MCF 10A (cell line): ENCODE data around the gene GZMM. TPM values are rescaled to one million over a fixed set of nuclear protein-coding genes. Genes with fewer than 3 reads are reported as not detected.

Source experiments
- BruUV-seq: library from RNA; stranded (reverse); fragments of 400-500 nt; replicated peaks from 2 replicates; lab custom pipeline; 2021; lab: Mats Ljungman, UMichigan
- CTCF ChIA-PET: fragments of 300-600 bp; sonication (Branson Sonifier 250); formaldehyde crosslinking; extraction: SDS; loops from one replicate; lab custom pipeline; 2021; ENCODE audit warnings: antibody characterized with exemption, inconsistent platforms; lab: Yijun Ruan, JAX
- POLR2A ChIA-PET: fragments of 300-600, 350-650 bp; sonication (Branson Sonifier 250); formaldehyde crosslinking; extraction: SDS; loops from one replicate; lab custom pipeline; 2020; ENCODE audit warnings: antibody characterized with exemption, inconsistent platforms; lab: Yijun Ruan, JAX
- DNase-seq: peaks from one replicate; pipeline ENCODE4 v3.0.0-alpha.2; 2018; ENCODE audit not compliant: unreplicated experiment
- H3K27ac Mint-ChIP-seq: one replicate; pipeline ENCODE4 v1.8.0; 2022; ENCODE audit warnings: mild to moderate bottlenecking, low read depth, mixed read lengths; ENCODE audit not compliant: unreplicated experiment
- H3K27me3 Mint-ChIP-seq: one replicate; pipeline ENCODE4 v1.8.0; 2022; ENCODE audit warnings: mixed read lengths; ENCODE audit not compliant: insufficient read depth, unreplicated experiment
- H3K36me3 Mint-ChIP-seq: one replicate; pipeline ENCODE4 v1.8.0; 2022; ENCODE audit warnings: mild to moderate bottlenecking, moderate library complexity, mixed read lengths; ENCODE audit not compliant: insufficient read depth, unreplicated experiment
- H3K4me1 Mint-ChIP-seq: one replicate; pipeline ENCODE4 v1.8.0; 2022; ENCODE audit warnings: mixed read lengths; ENCODE audit not compliant: insufficient read depth, unreplicated experiment
- H3K4me3 Mint-ChIP-seq: one replicate; pipeline ENCODE4 v1.8.0; 2022; ENCODE audit warnings: mild to moderate bottlenecking, moderate library complexity, mixed read lengths; ENCODE audit not compliant: unreplicated experiment
- H3K9me3 Mint-ChIP-seq: one replicate; pipeline ENCODE4 v1.8.0; 2022; ENCODE audit warnings: mixed read lengths; ENCODE audit not compliant: unreplicated experiment
- intact Hi-C: fragments of 100-400 bp; cut with micrococcal nuclease; formaldehyde crosslinking; loops from 2 replicates; pipeline ENCODE4 v1.14.1; 2022
- total RNA-seq: library from RNA; stranded (reverse); gene quantifications from 2 replicates; pipeline ENCODE4 v1.2.3, GENCODE V29; 2022
- TF ChIP-seq, protein P1 (sequence below): fragments of 200-600 bp; IDR thresholded peaks from one replicate; pipeline ENCODE4 v1.8.0; 2022; ENCODE audit warnings: antibody characterized with exemption, mild to moderate bottlenecking; ENCODE audit not compliant: unreplicated experiment

Gene GZMM
- total RNA-seq, 1 experiment from 2014 or later, result not detected

DNA sequence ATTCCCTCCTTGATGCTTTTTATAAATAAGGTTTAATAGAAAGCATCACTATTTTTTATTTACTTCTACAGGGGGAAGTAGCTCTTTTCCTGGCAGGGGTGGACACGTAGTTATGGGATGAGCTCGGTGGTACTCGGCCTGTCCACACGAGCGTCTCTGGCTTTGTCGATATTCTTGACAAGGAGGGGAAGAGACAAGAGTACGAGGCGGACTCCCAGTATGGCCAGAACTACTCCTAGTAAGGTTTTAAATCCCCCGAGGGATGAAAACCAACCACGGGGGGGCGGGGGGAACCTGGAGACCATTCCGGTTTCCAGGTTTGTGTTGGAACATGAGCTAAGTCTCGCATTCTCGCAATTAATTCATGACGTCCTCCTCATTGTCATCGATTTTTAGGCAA is 23.0 kb downstream of the GZMM start:
- H3K27me3 Mint-ChIP-seq, result no peaks in the 10 kb centered on the region
- H3K4me1 Mint-ChIP-seq, result peaks cover 6% of the 10 kb centered on the region
- no peak for DNase-seq
- H3K36me3 Mint-ChIP-seq, result no peaks in the 10 kb centered on the region
- H3K27ac Mint-ChIP-seq, result no peak overlapping the region
- TF ChIP-seq, protein P1, sequence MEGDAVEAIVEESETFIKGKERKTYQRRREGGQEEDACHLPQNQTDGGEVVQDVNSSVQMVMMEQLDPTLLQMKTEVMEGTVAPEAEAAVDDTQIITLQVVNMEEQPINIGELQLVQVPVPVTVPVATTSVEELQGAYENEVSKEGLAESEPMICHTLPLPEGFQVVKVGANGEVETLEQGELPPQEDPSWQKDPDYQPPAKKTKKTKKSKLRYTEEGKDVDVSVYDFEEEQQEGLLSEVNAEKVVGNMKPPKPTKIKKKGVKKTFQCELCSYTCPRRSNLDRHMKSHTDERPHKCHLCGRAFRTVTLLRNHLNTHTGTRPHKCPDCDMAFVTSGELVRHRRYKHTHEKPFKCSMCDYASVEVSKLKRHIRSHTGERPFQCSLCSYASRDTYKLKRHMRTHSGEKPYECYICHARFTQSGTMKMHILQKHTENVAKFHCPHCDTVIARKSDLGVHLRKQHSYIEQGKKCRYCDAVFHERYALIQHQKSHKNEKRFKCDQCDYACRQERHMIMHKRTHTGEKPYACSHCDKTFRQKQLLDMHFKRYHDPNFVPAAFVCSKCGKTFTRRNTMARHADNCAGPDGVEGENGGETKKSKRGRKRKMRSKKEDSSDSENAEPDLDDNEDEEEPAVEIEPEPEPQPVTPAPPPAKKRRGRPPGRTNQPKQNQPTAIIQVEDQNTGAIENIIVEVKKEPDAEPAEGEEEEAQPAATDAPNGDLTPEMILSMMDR, result no peak
- POLR2A ChIA-PET, result no interaction called here
- no peaks in the 10 kb centered on the region for H3K9me3 Mint-ChIP-seq
- BruUV-seq, result no TSS peak
- H3K4me3 Mint-ChIP-seq, result no peak overlapping the region
- CTCF ChIA-PET, result interaction anchor here (0.5 kb wide), 1 partner anchor 32 kb away, joined by 3 read pairs; no protein-coding TSS in a partner anchor
- intact Hi-C loops, result no loop called here

DNA sequence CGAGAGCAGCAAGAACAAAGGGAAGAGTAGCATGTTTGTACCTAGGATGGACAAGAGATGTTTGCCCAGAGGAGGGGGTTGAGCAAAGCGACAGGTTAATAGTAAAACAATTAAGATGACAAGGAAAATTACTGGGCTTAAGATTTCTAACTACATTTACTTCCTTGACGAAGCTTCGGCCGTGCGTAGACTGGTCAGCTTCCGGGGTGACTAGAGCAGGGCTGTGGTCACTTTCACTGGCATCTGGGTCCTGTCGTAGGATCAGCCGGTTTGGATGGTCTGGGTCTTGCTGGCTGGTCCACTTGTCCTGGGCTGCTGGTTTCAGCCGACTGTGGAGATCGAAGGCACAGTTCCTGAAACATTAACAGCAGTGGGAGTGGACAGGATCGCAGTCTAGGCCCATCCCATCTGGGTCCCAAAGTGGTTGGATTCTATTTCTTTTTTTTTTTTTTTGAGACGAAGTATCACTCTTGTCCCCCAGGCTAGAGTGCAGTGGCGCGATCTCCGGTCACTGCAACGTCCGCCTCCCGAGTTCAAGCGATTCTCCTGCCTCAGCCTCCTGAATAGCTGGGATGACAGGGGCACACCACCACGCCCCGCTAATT is 23.5 kb downstream of the GZMM start:
- CTCF ChIA-PET, result no interaction called here
- no peaks in the 10 kb centered on the region for H3K9me3 Mint-ChIP-seq
- POLR2A ChIA-PET, result no interaction called here
- H3K36me3 Mint-ChIP-seq, result no peaks in the 10 kb centered on the region
- H3K4me1 Mint-ChIP-seq, result peaks cover 6% of the 10 kb centered on the region
- H3K4me3 Mint-ChIP-seq, result no peak overlapping the region
- no peak overlapping the region for H3K27ac Mint-ChIP-seq
- intact Hi-C loops, result no loop called here
- no peak for DNase-seq
- TF ChIP-seq, protein P1, result no peak
- no TSS peak for BruUV-seq
- no peaks in the 10 kb centered on the region for H3K27me3 Mint-ChIP-seq

DNA sequence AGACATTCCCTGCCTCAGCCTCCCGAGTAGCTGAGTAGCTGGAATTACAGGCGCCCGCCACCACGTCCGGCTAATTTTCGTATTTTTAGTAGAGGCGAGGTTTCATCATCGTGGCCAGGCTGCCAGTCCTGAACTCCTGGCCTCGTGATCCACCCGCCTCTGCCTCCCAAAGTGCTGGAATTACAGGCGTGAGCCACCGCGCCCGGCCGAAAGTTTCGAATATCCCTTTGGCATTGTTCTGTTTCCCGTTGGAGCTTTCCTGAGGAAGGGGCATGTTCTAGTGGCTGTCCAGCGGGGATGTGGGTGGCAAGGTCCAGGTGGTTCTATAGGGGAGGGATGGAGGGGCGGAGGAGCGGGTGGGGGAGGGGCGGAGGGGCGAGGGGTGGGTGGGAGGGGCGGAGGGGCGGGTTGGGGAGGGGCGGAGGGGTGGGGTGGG is 26.4 kb downstream of the GZMM start:
- CTCF ChIA-PET, result interaction anchor here (0.6 to 1.3 kb wide), 2 partner anchors 9 to 945 kb away, joined by 3 to 5 read pairs; no protein-coding TSS in a partner anchor
- Mint-ChIP-seq H3K4me3 (no peak overlapping the region), H3K4me1 (peaks cover 14% of the 10 kb centered on the region), H3K9me3 (no peaks in the 10 kb centered on the region), H3K27ac (no peak overlapping the region), H3K27me3 (no peaks in the 10 kb centered on the region), H3K36me3 (no peaks in the 10 kb centered on the region)
- DNase-seq, result no peak
- intact Hi-C loops, result no loop called here
- TF ChIP-seq, protein P1, result no peak
- no TSS peak for BruUV-seq
- POLR2A ChIA-PET, result interaction anchor here (0.5 to 1.0 kb wide), 4 partner anchors 15 to 336 kb away, joined by 3 to 5 read pairs (median 4); no protein-coding TSS in a partner anchor

DNA sequence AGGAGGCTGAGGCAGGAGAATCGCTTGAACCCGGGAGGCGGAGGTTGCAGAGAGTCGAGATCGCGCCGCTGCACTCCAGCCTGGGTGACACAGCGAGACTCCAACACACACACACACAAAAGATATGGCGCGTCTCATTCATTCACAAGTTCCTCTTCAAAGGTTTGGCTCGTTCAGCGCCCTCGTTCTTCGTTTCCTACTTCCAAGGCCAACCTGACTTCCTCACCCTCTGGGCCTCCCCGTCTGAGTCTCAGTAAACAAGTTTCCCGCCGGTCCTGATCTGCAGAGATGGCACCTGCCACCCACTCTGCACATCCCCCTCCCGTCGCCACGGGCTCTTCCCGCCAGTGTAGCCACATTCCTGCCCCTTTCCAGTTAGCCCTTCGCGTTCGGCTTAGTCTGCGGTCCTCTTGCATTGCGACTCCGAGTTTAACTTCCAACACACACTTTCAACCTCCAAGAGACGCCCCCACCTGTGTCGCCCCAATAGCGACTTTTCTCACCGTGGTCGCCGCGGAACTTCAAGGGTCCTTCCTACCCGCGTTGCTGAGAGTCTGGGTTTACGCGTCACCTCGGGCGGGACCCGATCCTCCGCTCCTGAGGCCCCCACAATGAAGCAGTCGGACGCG is 27.2 kb downstream of the GZMM start:
- ChIA-PET POLR2A (interaction anchor here (0.6 to 7.7 kb wide), 8 partner anchors 10 to 207 kb away, joined by 3 to 110 read pairs (median 3); partner anchors contain the start of genes CDC34 and POLRMT), CTCF (interaction anchor here (1.0 to 1.6 kb wide), 4 partner anchors 10 to 61 kb away, joined by 3 to 6 read pairs (median 5); partner anchors contain the start of gene CDC34)
- Mint-ChIP-seq H3K27me3 (no peaks in the 10 kb centered on the region), H3K9me3 (no peaks in the 10 kb centered on the region), H3K36me3 (no peaks in the 10 kb centered on the region), H3K4me3 (peak overlapping the region; percentile 85), H3K27ac (peak overlapping the region; percentile 96), H3K4me1 (peaks cover 15% of the 10 kb centered on the region)
- BruUV-seq, result no TSS peak
- peak; percentile 47 for DNase-seq
- TF ChIP-seq, protein P1, result no peak
- intact Hi-C loops, result no loop called here
